K562 (cell line): Measurements from ENCODE around the gene ETAA1. TPM values are rescaled to one million over a fixed set of nuclear protein-coding genes. Genes with fewer than 3 reads are reported as not detected.

Experiments
- BRF1 ChIP-seq: IDR thresholded peaks from 3 replicates; pipeline ENCODE4 v1.6.1; 2011; ENCODE audit warnings: borderline replicate concordance, mild to moderate bottlenecking; ENCODE audit not compliant: insufficient read length; ENCODE audit errors: extremely low read depth
- ETS1 ChIP-seq: conservative IDR thresholded peaks from 2 replicates; pipeline ENCODE4 v1.6.1; 2011; ENCODE audit warnings: low read depth, mild to moderate bottlenecking, low read length; ENCODE audit not compliant: control insufficient read depth
- NKRF ChIP-seq: fragments of 450-650 bp; IDR thresholded peaks from 2 replicates; pipeline ENCODE4 v1.6.1; 2016; ENCODE audit warnings: borderline replicate concordance
- NR4A1 ChIP-seq, 2 experiments: fragments of 250-450 bp in 1 of 2; fragments of 450-650 bp in 1 of 2; sonication (Bioruptor Pico) in 1 of 2; IDR thresholded peaks; 2 replicates each; pipeline versions ENCODE4 v1.4.0 to v1.6.1; 2016 to 2020; ENCODE audit warnings: mild to moderate bottlenecking in 2 of 2, missing compliant biosample characterization in 1 of 2, missing genetic modification characterization in 1 of 2, moderate library complexity in 1 of 2
- TCF7 ChIP-seq: sonication (generic); IDR thresholded peaks from 2 replicates; pipeline ENCODE4 v1.6.1; 2016; ENCODE audit warnings: antibody characterized with exemption, borderline replicate concordance
- ZNF146 ChIP-seq: IDR thresholded peaks from one replicate; pipeline ENCODE4 v1.6.1; 2018; ENCODE audit warnings: missing compliant biosample characterization; ENCODE audit not compliant: unreplicated experiment
- ZNF584 ChIP-seq: fragments of 200-800 bp; sonication (Bioruptor generic); IDR thresholded peaks from 2 replicates; pipeline ENCODE4 v1.6.1; 2016; ENCODE audit warnings: low read depth, mild to moderate bottlenecking, missing genetic modification characterization, missing compliant biosample characterization
- polyA plus RNA-seq, 8 experiments: library from polyadenylated mRNA; depleted of rRNA in 4 of 8; stranded (reverse) in 5 of 8; unstranded in 3 of 8; fragments of >200 nt; fragmentation: Nextera tagmentation in 2 of 8; fragmentation: Illumina TruSeq in 1 of 8; extraction: Ambion mirVana in 2 of 8; extraction: Trizol in 1 of 8; gene quantifications; 2 replicates each; pipeline versions ENCODE4 v1.2.1 to v1.2.3, GENCODE V29; 2011 to 2014; ENCODE audit warnings: inconsistent platforms in 1 of 8, missing spikeins in 1 of 8
- total RNA-seq, 7 experiments: library from RNA; depleted of rRNA in 6 of 7; stranded (reverse); fragments of >200 nt in 6 of 7; fragmentation: Illumina TruSeq in 2 of 7; extraction: Trizol in 2 of 7; gene quantifications; 2 replicates each; pipeline versions ENCODE4 v1.2.1 to v1.2.3, GENCODE V29; 2011 to 2021; ENCODE audit warnings: low replicate concordance in 1 of 7
- TF ChIP-seq, protein P1 (sequence below): sonication (generic); formaldehyde crosslinking; IDR thresholded peaks from 2 replicates; pipeline ENCODE4 v1.9.0; 2022; ENCODE audit warnings: mild to moderate bottlenecking, missing genetic modification reagents
- TF ChIP-seq, protein P2 (sequence below): fragments of 450-650 bp; formaldehyde crosslinking; IDR thresholded peaks from 2 replicates; pipeline ENCODE4 v1.4.0; 2020; ENCODE audit warnings: mild to moderate bottlenecking, moderate library complexity
- TF ChIP-seq, protein P3 (sequence below): fragments of 250-450 bp; sonication (Bioruptor Pico); IDR thresholded peaks from 2 replicates; pipeline ENCODE4 v1.8.0; 2022; ENCODE audit warnings: inconsistent platforms, mild to moderate bottlenecking, moderate library complexity, borderline replicate concordance
- TF ChIP-seq, protein P4 (sequence below): fragments of 200-800 bp; sonication (Bioruptor generic); IDR thresholded peaks from 2 replicates; pipeline ENCODE4 v1.6.1; 2017; ENCODE audit warnings: missing genetic modification characterization, missing compliant biosample characterization

Gene ETAA1
- total and polyA plus RNA-seq, 9 of the 15 experiments (the other 6 are each of a cell fraction or from before 2014, with no cell fraction given), result 2.7 to 17.4 (median 10.5) TPM

DNA sequence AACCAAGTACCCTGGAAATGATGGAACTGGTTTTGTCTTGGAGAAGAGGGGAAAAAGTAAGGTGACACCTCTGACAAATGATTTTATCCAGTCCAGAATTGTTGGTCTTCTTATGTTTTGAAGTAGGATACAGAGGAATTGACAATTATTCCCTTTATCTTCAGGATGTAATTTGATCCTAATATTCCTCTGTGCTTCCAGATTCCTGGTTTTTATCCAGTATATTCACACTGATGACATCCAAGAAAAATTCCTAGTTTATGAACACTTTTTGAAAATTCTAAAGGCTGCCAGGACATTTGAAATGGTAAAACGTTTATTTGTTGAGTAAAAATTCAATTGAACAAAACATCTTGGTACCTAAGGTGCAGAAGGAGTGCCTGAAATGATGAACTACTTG, 22.2 kb upstream of the ETAA1 start (continued):
- TF ChIP-seq, protein P1, sequence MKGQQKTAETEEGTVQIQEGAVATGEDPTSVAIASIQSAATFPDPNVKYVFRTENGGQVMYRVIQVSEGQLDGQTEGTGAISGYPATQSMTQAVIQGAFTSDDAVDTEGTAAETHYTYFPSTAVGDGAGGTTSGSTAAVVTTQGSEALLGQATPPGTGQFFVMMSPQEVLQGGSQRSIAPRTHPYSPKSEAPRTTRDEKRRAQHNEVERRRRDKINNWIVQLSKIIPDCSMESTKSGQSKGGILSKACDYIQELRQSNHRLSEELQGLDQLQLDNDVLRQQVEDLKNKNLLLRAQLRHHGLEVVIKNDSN (CRISPR knock-in tag), result no peak
- TF ChIP-seq ZNF584 (CRISPR knock-in tag) (no peak), TCF7 (no peak), NKRF (no peak), BRF1 (no peak), NR4A1 (CRISPR knock-in tag; IDR thresholded peaks at IDR 0.05) (no peak), NR4A1 (tag; IDR thresholded peaks at IDR 0.05) (no peak), ZNF146 (no peak), ETS1 (no peak)
- TF ChIP-seq, protein P2, sequence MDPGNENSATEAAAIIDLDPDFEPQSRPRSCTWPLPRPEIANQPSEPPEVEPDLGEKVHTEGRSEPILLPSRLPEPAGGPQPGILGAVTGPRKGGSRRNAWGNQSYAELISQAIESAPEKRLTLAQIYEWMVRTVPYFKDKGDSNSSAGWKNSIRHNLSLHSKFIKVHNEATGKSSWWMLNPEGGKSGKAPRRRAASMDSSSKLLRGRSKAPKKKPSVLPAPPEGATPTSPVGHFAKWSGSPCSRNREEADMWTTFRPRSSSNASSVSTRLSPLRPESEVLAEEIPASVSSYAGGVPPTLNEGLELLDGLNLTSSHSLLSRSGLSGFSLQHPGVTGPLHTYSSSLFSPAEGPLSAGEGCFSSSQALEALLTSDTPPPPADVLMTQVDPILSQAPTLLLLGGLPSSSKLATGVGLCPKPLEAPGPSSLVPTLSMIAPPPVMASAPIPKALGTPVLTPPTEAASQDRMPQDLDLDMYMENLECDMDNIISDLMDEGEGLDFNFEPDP (CRISPR knock-in tag), result no peak
- TF ChIP-seq, protein P3, sequence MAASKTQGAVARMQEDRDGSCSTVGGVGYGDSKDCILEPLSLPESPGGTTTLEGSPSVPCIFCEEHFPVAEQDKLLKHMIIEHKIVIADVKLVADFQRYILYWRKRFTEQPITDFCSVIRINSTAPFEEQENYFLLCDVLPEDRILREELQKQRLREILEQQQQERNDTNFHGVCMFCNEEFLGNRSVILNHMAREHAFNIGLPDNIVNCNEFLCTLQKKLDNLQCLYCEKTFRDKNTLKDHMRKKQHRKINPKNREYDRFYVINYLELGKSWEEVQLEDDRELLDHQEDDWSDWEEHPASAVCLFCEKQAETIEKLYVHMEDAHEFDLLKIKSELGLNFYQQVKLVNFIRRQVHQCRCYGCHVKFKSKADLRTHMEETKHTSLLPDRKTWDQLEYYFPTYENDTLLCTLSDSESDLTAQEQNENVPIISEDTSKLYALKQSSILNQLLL (CRISPR knock-in tag), result no peak
- TF ChIP-seq, protein P4, sequence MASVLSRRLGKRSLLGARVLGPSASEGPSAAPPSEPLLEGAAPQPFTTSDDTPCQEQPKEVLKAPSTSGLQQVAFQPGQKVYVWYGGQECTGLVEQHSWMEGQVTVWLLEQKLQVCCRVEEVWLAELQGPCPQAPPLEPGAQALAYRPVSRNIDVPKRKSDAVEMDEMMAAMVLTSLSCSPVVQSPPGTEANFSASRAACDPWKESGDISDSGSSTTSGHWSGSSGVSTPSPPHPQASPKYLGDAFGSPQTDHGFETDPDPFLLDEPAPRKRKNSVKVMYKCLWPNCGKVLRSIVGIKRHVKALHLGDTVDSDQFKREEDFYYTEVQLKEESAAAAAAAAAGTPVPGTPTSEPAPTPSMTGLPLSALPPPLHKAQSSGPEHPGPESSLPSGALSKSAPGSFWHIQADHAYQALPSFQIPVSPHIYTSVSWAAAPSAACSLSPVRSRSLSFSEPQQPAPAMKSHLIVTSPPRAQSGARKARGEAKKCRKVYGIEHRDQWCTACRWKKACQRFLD (CRISPR knock-in tag), result no peak
- TF ChIP-seq, all 486 proteins: peak for 0
